ENCODE results near the gene KIAA0930.

Gene KIAA0930

DNA sequence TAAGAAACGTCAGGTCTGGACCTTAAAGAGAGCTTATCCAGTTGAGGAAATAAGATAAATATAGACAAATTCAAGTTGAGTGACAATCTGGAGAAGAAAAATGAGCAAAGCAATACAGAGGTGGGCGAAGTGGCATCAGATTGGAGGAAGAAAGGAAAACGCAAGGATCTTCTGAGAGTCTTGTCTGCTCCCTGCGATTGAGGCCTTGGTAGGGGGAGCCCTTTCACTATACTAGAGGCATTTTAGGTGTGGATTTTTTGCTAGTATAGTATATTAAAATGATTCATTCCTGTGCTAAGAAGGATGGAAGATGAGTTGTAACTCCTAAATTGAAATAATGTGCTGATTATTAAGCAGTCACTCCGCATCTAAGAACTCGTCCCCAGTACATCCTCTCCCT, 68.9 kb downstream of the KIAA0930 start:
- no peak for DNase-seq

- peak; percentile 23 for DNase-seq
These were observed 70.9 kb downstream of the KIAA0930 start for GRCh38 chr22:45169591-45170466.

- DNase-seq = no peak
These were observed 73.8 kb downstream of the KIAA0930 start for GRCh38 chr22:45166932-45167331.

GRCh38 chr22:45164270-45165088, 76.2 kb downstream of the KIAA0930 start:
- peak; percentile 9 for DNase-seq

GRCh38 chr22:45163451-45164269, 77.0 kb downstream of the KIAA0930 start, which contains the start of gene NUP50:
Gene NUP50 (plus strand): TSS chr22:45163925. CDS start chr22:45168178, 4,253 bp downstream.
- DNase-seq = peak; percentile 97

DNA sequence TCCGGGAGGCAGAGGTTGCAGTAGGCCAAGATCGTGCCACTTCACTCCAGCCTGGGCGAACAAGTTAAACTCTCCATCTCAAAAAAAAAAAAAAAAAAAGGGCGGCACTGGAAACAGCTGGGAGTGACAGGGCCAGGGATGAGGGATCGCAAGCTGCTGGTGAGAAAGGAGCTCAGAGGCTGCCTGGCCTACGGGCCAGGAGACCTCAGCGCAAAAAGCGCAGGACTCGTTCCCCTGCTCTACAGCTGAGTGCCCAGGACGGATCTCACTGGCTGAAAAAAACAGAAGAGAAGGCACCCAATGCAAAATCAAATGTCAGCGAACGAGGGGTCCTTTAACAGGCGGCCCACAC, 77.6 kb downstream of the KIAA0930 start:
- DNase-seq = no peak

DNA sequence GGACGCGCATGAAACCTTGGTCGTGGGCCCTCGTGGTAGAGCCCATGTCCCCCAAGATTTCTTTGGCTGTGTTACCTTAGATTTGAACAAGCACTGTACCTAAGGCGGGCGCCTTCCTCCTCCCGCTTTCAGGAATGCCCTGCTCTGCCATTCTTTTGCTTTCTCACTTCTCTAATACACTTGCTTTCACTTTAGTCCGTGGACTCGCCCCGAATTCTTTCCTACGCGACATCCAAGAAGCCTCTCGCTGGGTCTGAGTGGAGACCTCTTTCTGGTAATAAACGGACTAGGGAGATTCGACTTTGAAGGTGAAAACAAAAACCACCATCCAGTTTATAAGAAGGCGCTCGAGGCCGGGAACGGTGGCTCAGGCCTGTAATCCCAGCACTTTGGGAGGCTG, 78.2 kb downstream of the KIAA0930 start:
- no peak for DNase-seq

DNA sequence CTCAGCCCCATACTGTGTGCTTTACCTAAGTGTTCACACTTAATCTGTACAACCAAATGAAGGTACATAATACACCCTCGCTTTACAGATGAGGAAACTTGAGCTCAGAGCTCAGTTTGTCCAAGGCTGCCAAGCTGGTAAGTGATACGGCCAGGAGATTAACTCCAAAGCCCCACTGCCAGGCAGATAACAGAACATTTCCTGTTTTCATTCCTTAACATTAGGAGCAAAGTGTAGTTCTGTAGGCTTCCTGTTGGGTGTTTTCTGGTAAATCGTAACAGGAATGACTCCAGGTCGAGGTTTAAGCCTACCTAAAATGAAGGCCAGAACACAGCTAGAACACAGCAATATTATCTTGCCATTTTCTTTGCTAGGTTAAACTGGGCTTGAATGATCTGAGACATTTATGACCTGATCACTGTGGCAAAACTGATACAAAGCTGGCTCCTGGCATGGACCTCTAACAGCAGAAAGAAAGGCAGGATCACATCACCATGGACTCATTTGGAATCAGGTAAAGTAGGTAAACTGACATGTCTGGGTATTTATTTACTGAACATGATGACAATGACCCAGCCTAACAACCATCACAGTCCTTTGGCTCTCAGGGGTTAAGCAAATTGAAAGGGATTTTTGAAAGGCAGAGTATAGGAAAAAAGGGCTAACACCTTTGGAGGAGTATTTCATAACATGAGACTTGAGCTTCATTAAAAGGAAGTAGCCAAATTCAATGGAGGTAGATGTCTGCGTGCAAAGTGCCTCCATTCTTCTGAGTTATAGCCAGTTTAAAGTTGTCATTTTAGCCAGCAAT, 80.8 kb downstream of the KIAA0930 start:
- no peak for DNase-seq

DNA sequence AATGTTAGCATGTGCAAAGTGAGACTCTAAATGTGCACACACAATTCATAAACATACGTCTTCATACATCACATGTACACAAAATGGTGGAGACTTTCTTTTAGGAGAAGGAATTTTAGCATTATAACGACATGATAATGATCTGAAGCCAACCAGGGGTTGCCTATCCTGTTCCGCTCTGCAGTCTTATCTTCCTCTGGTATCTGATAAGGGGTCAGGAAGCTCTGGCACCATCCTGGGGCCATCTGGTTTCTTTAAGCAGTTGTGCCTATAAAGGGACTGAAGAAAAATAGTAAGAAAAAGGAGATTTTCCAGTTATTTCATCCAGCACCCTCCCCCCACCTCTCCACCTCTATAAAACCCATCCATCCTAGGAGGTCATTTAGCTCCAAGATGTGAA, 82.8 kb downstream of the KIAA0930 start:
- DNase-seq = no peak

GRCh38 chr22:45155050-45155840, 85.4 kb downstream of the KIAA0930 start:
- no peak for DNase-seq

GRCh38 chr22:45154383-45154782, 86.3 kb downstream of the KIAA0930 start:
- no peak for DNase-seq

- DNase-seq = no peak
These were observed 89.2 kb downstream of the KIAA0930 start for GRCh38 chr22:45151503-45151902.

GRCh38 chr22:45150139-45150538, 90.6 kb downstream of the KIAA0930 start:
- no peak for DNase-seq

- no peak for DNase-seq
These were observed 91.0 kb downstream of the KIAA0930 start for GRCh38 chr22:45149671-45150070.

DNA sequence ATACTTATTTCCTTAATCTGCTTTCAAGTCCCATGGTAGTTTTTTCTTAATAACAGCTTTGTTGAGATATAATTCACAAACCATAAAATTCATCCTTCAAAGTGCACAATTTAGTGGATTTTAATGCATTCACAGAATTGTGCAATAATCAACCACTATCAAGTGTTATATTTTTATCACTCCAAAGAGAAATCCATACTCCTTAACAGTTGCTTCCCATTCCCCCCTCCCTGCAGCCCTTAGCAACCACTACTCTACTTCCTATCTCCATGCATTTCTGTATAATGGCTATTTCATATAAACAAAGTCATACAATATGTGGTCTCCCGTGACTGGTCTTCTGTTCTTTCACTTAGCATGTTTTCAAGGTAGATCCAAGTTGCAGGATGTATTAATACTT, 95.8 kb downstream of the KIAA0930 start:
- DNase-seq = no peak

DNA sequence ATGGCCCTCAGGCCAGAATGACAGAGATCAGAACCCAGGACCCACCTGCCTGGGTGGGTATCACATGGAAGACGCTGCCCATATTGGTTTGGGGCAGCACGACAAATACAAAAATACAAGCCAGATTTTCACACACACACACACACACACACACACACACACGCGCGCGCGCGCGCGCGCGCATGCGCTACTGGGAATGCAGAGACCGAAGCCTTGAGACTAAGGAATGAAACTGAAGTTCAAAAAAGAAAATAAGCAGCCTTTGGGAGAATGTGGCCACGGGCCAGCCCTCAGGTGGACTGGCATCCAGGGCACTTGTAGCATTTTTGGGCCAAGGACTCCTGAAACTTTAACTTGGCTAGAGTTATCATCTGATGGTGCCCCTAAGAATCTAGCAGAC, 98.3 kb downstream of the KIAA0930 start:
- no peak for DNase-seq

Measured in central memory CD4-positive, alpha-beta T cell (primary cell).